ENCODE data around the gene CALB2. TPM values are rescaled to one million over a fixed set of nuclear protein-coding genes. Genes with fewer than 3 reads are reported as not detected.

The CALB2 gene
- polyA plus RNA-seq, 2 of the 4 experiments (the other 2 are of a cell fraction) = 3.7 to 6.4 TPM

DNA sequence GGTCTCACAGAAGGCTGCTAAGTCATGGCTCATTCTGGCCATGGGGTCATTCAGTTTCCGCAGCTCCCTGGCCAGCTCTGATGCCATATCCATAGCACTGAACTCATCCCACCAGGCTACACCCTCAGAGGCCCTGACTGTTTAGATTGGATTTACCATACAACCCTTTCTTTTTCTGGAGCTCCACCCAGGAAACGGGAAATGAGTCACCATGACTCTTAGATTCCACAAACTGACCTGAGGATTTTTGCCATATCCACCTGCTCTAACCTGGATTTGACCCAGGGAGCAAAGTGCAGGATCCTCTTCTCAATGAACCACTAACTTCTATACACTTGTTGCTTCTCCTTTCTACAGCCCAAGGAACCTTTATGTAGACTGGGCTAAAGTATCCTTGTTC lies 20.3 kb upstream of the CALB2 start:
- POLR2A ChIA-PET = no interaction called here
- no peak for FAIRE-seq
- H3K9me3 ChIP-seq = no peaks in the 10 kb centered on the region
- DNase-seq (ENCODE audit: low read depth in 1 of 2, low spot score in 1 of 2) = peak in 1 of 2 experiments; percentile 64
- TF ChIP-seq FOSL2 (IDR thresholded peaks at IDR 0.05) (no peak), FOSL2 (CRISPR knock-in tag; IDR thresholded peaks at IDR 0.05) (peak; percentile 48; the same call in 1 of the 2 replicates), FOXS1 (CRISPR knock-in tag; IDR thresholded peaks at IDR 0.05) (no peak)
- ATAC-seq = peak; percentile 54 to 59; a peak in 4 of 6 replicates
- 17% methylated on average over 2 of the region's 2 CpGs for WGBS (ENCODE audit: missing lambda C conversion rate)
- H3K4me2 ChIP-seq = peak overlapping the region; percentile 21; the same call in 2 of the 3 replicates
- H3K4me1 ChIP-seq = peaks cover 15% of the 10 kb centered on the region; the same call in 2 of the 3 replicates
- CTCF ChIA-PET = interaction anchor here (2.0 kb wide), 1 partner anchor 26 kb away, joined by 9 read pairs; no protein-coding TSS in a partner anchor
- H3K27ac ChIP-seq = no peak overlapping the region; a peak in 1 of 6 replicates
- no peak overlapping the region for H3K4me3 ChIP-seq

DNA sequence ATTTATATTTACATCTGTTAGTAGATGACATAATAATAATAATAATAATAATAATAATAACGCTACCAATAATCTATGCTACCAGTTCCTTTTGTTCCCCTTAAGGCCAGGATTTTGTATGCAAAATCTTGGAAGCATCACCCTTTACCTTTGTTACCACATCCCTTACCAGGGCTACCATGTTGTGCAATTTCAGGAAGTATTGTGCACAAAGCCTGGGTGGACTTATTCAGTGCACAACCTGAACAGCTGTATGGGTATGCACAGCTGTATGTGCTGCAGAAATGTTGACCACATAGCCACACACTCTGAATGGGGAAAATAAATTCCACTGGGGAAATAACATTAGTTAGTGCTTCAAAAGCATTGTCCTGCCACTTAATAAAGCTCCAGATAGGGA lies 19.9 kb upstream of the CALB2 start:
- no peaks in the 10 kb centered on the region for H3K9me3 ChIP-seq
- no peak for ATAC-seq
- no peak overlapping the region for H3K27ac ChIP-seq
- H3K4me2 ChIP-seq = peak overlapping the region; percentile 21; the same call in 2 of the 3 replicates
- ChIA-PET CTCF (interaction anchor here (2.0 kb wide), 1 partner anchor 26 kb away, joined by 9 read pairs; no protein-coding TSS in a partner anchor), POLR2A (no interaction called here)
- TF ChIP-seq PHF8 (IDR thresholded peaks at IDR 0.05; ENCODE audit: borderline replicate concordance, low read depth) = no peak
- TF ChIP-seq POLR2AphosphoS2 (conservative IDR thresholded peaks at IDR 0.05; ENCODE audit: low read length) = no peak
- no peak for TF ChIP-seq HOXB13 (CRISPR knock-in tag; IDR thresholded peaks at IDR 0.05; ENCODE audit: low read depth)
- no peak for TF ChIP-seq ZNF302 (CRISPR knock-in tag; IDR thresholded peaks at IDR 0.05)
- TF ChIP-seq RCOR1 (IDR thresholded peaks at IDR 0.05; ENCODE audit: low read depth, low read length) = no peak
- no peak for TF ChIP-seq FOSL2 (IDR thresholded peaks at IDR 0.05)
- TF ChIP-seq FOSL2 (CRISPR knock-in tag; IDR thresholded peaks at IDR 0.05) = no peak
- TF ChIP-seq EP300 (IDR thresholded peaks at IDR 0.05) = no peak
- TF ChIP-seq, protein P1, sequence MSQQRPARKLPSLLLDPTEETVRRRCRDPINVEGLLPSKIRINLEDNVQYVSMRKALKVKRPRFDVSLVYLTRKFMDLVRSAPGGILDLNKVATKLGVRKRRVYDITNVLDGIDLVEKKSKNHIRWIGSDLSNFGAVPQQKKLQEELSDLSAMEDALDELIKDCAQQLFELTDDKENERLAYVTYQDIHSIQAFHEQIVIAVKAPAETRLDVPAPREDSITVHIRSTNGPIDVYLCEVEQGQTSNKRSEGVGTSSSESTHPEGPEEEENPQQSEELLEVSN (IDR thresholded peaks at IDR 0.05; ENCODE audit: borderline replicate concordance, low read depth) = no peak
- no peak for TF ChIP-seq FOXS1 (CRISPR knock-in tag; IDR thresholded peaks at IDR 0.05)
- no peak for TF ChIP-seq RARB (CRISPR knock-in tag; IDR thresholded peaks at IDR 0.05)
- TF ChIP-seq NPAS2 (CRISPR knock-in tag; IDR thresholded peaks at IDR 0.05; ENCODE audit: borderline replicate concordance) = no peak
- no peak for TF ChIP-seq CBX8 (IDR thresholded peaks at IDR 0.05)
- no peak for TF ChIP-seq TP53 (CRISPR knock-in tag; IDR thresholded peaks at IDR 0.05)
- TF ChIP-seq RAD21 (conservative IDR thresholded peaks at IDR 0.05 in 1 of 2, IDR thresholded peaks at IDR 0.05 in 1 of 2) = no peak
- TF ChIP-seq, protein P2, sequence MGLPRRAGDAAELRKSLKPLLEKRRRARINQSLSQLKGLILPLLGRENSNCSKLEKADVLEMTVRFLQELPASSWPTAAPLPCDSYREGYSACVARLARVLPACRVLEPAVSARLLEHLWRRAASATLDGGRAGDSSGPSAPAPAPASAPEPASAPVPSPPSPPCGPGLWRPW (IDR thresholded peaks at IDR 0.05) = no peak
- TF ChIP-seq HEYL (CRISPR knock-in tag; IDR thresholded peaks at IDR 0.05) = no peak
- TF ChIP-seq GATA3 (IDR thresholded peaks at IDR 0.05; ENCODE audit: borderline replicate concordance) = no peak
- TF ChIP-seq MAZ (IDR thresholded peaks at IDR 0.05; ENCODE audit: borderline replicate concordance, low read depth, low read length) = no peak
- TF ChIP-seq, protein P3, sequence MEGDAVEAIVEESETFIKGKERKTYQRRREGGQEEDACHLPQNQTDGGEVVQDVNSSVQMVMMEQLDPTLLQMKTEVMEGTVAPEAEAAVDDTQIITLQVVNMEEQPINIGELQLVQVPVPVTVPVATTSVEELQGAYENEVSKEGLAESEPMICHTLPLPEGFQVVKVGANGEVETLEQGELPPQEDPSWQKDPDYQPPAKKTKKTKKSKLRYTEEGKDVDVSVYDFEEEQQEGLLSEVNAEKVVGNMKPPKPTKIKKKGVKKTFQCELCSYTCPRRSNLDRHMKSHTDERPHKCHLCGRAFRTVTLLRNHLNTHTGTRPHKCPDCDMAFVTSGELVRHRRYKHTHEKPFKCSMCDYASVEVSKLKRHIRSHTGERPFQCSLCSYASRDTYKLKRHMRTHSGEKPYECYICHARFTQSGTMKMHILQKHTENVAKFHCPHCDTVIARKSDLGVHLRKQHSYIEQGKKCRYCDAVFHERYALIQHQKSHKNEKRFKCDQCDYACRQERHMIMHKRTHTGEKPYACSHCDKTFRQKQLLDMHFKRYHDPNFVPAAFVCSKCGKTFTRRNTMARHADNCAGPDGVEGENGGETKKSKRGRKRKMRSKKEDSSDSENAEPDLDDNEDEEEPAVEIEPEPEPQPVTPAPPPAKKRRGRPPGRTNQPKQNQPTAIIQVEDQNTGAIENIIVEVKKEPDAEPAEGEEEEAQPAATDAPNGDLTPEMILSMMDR (IDR thresholded peaks at IDR 0.05) = no peak
- TF ChIP-seq, protein P4, sequence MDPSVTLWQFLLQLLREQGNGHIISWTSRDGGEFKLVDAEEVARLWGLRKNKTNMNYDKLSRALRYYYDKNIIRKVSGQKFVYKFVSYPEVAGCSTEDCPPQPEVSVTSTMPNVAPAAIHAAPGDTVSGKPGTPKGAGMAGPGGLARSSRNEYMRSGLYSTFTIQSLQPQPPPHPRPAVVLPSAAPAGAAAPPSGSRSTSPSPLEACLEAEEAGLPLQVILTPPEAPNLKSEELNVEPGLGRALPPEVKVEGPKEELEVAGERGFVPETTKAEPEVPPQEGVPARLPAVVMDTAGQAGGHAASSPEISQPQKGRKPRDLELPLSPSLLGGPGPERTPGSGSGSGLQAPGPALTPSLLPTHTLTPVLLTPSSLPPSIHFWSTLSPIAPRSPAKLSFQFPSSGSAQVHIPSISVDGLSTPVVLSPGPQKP (IDR thresholded peaks at IDR 0.05; ENCODE audit: low read depth, low read length) = no peak
- H3K4me1 ChIP-seq = peaks cover 15% of the 10 kb centered on the region; the same call in 2 of the 3 replicates
- no peak overlapping the region for H3K4me3 ChIP-seq
- WGBS (ENCODE audit: missing lambda C conversion rate) = 73% methylated on average over 1 of the region's 1 CpG
- FAIRE-seq = no peak
- no peak for DNase-seq (ENCODE audit: low read depth in 1 of 2, low spot score in 1 of 2)
